Measurements from ENCODE around the gene ADARB2.
A peak's percentile ranks its signal among the peaks of the same experiment; 100 is the strongest.

Gene ADARB2

DNA sequence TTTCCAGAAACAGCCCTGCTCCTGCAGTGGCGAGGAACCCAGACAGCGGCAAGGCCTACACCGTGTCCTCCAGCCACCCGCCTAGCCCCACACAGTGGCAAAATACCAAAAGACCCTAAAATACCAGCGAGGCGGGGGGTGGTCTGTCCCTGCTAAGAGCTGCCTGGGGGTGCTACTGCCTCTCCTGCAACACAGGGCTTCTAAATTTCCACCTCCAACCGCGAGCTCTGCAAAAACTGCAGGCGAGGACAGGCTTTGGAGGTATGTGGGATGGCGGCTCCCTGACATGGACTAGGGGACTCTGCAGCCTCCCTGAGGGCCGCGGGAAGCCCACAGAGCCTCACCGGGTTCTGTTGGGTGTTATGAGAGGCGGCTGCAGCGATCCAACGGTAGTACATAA is 558.8 kb downstream of the ADARB2 start:
- no peak for TF ChIP-seq Cebpa-rat (IDR thresholded peaks at IDR 0.05)
- Histone ChIP-seq H3K9me3 (peaks cover 7% of the 10 kb centered on the region), H3K4me3 (no peak overlapping the region), H3K4me2 (0 out of 2 replicates have a peak overlapping the region, but pooled peaks have one; percentile 7), H3K36me3 (no peaks in the 10 kb centered on the region), H3K4me1 (peaks cover 54% of the 10 kb centered on the region), H4K20me1 (no peaks in the 10 kb centered on the region), H3K27me3 (no peaks in the 10 kb centered on the region), H3K27ac (peak overlapping the region; percentile 42; the same call in 1 of the 2 replicates), H3K9ac (no peak overlapping the region)

DNA sequence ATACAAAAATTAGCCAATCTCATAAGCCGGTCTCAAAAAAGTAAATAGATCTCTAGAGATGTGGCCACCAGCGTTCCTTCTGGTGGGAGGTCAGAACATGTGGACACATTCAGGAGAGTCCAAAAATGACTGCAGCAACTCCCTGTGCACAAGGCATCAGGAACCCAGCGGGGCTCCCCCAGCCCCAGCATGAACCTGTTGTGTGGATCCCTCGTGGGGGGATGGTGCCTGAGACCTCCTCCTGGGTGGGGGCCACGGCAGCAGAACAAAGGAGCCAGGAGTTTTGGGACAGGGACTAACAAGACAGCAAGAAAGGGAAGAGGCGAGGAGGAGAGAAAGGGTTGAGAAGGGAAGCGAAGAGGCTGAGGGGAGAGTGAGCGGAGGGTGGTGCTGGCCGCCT is 559.4 kb downstream of the ADARB2 start:
- Histone ChIP-seq H3K27ac (no peak overlapping the region), H3K9me3 (peaks cover 7% of the 10 kb centered on the region), H3K4me1 (peaks cover 54% of the 10 kb centered on the region), H3K36me3 (no peaks in the 10 kb centered on the region), H3K4me2 (no peak overlapping the region), H3K27me3 (no peaks in the 10 kb centered on the region), H4K20me1 (no peaks in the 10 kb centered on the region), H3K9ac (no peak overlapping the region), H3K4me3 (no peak overlapping the region)
- TF ChIP-seq Cebpa-rat (IDR thresholded peaks at IDR 0.05) = no peak

DNA sequence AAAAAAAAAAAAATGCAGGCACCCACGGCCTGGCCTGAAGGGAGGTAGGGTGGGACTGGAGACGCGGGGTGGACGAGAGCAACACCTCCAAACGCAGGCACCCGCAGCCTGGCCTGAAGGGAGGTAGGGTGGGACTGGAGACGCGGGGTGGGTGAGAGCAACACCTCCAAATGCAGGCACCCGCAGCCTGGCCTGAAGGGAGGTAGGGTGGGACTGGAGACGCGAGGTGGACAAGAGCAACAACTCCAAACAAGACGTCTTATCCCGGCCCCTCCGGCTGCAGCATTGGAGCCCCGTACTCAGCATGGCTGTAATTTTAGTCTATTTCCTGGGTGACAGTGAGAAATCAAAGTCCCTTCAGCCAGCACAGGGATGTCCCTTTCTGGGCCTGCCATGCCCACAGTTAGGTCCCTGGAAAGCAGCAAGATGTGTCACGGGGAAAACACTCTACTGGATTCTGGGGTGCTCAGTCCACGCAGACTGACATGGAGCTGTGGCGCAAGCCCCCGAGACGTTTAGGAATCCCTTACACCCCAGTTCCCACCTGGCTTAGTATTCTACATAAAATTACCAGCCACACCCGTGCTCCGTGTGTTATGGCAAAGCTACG is 561.3 kb downstream of the ADARB2 start:
- TF ChIP-seq Cebpa-rat (IDR thresholded peaks at IDR 0.05) = no peak
- Histone ChIP-seq H3K27me3 (no peaks in the 10 kb centered on the region), H3K9me3 (no peaks in the 10 kb centered on the region), H3K4me1 (peaks cover 60% of the 10 kb centered on the region), H3K36me3 (no peaks in the 10 kb centered on the region), H3K4me3 (no peak overlapping the region), H3K27ac (no peak overlapping the region), H3K4me2 (no peak overlapping the region), H3K9ac (no peak overlapping the region), H4K20me1 (no peaks in the 10 kb centered on the region)

DNA sequence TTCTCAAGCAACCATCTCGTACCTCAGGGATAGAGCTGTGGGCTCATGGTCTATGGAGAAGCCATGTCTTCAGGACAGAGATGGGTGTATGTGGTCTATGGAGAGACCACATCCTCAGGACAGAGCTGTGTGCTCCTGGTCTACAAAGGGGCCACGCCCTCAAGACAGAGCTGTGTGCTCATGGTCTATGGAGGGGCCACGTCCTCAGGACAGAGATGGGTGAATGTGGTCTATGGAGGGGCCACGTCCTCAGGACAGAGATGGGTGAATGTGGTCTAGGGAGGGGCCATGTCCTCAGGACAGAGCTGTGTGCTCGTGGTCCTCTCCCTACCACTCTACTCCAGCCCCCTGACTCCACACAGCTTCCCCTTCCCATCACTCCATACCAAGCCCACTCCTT is 563.3 kb downstream of the ADARB2 start:
- H3K4me3 ChIP-seq = no peak overlapping the region
- no peaks in the 10 kb centered on the region for H3K36me3 ChIP-seq
- peak overlapping the region; percentile 62 for H3K4me2 ChIP-seq
- peak overlapping the region; percentile 14; the same call in 1 of the 2 replicates for H3K27ac ChIP-seq
- no peaks in the 10 kb centered on the region for H3K27me3 ChIP-seq
- no peaks in the 10 kb centered on the region for H3K9me3 ChIP-seq
- H4K20me1 ChIP-seq = no peaks in the 10 kb centered on the region
- H3K4me1 ChIP-seq = peaks cover 64% of the 10 kb centered on the region
- TF ChIP-seq Cebpa-rat (IDR thresholded peaks at IDR 0.05) = no peak
- H3K9ac ChIP-seq = no peak overlapping the region

DNA sequence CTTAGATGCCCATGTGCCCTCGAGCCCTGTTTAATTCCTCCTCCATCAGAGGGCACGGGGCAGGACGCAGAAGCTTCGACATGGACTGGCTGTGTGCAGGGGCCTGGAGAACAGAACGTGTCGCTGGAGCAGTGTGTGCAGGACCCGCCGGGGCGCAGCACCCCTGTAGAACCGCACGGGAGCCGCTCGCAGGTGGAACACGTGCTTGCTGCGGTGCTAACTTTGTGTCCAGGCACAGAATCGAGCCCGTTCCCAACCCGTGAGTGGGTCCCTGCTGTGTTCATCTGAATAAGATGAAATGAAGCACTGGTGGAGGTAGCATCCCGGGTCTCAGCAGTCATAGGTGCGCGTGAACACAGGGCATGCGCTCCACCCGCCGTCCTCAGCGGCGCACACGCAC is 564.2 kb downstream of the ADARB2 start:
- no peak for TF ChIP-seq Cebpa-rat (IDR thresholded peaks at IDR 0.05)
- Histone ChIP-seq H3K4me2 (peak overlapping the region; percentile 62), H3K27me3 (no peaks in the 10 kb centered on the region), H3K9me3 (no peaks in the 10 kb centered on the region), H3K4me1 (peaks cover 57% of the 10 kb centered on the region), H3K27ac (no peak overlapping the region), H3K9ac (no peak overlapping the region), H3K4me3 (no peak overlapping the region), H4K20me1 (no peaks in the 10 kb centered on the region), H3K36me3 (no peaks in the 10 kb centered on the region)

DNA sequence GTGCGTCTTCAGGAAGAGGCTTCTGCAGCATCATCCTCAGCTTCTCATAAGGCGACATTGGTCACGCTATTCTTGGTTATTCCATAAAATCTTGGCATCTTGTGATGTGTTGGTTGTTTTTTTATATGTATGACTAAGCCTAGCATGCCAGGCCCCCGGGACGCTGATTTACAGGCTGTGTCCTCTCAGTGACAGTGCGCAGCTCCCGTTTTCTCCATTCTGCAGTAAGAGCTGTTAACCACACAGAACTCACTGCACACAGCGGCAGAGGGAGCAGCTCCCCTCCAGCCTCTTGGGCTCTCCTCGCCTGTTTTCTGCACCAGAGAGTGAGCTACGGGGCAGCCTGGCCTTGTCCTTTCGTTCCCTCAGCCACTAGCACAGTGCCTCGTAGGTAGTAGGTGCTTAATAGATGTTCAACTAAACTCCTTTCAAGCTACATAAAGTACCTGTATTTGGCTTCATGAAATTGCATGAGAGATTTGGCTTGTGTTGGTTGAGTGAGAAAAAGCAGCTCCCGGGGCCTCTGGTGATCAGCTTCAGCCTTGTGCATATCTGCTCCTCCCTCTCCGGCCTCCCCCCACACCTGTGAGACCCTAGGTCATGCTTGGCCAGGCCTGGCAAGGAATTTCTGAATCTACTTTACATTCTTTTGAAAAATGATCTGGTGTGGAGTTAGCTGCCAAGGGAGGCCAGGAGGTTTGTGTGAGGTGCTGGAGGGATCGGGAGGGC is 564.9 kb downstream of the ADARB2 start:
- H3K9ac ChIP-seq = no peak overlapping the region
- H3K4me3 ChIP-seq = no peak overlapping the region
- H3K27me3 ChIP-seq = no peaks in the 10 kb centered on the region
- H3K27ac ChIP-seq = no peak overlapping the region; the same call in 1 of the 2 replicates
- no peaks in the 10 kb centered on the region for H4K20me1 ChIP-seq
- H3K4me2 ChIP-seq = peak overlapping the region; percentile 62
- no peak for TF ChIP-seq Cebpa-rat (IDR thresholded peaks at IDR 0.05)
- H3K4me1 ChIP-seq = peaks cover 57% of the 10 kb centered on the region
- H3K9me3 ChIP-seq = no peaks in the 10 kb centered on the region
- no peaks in the 10 kb centered on the region for H3K36me3 ChIP-seq

DNA sequence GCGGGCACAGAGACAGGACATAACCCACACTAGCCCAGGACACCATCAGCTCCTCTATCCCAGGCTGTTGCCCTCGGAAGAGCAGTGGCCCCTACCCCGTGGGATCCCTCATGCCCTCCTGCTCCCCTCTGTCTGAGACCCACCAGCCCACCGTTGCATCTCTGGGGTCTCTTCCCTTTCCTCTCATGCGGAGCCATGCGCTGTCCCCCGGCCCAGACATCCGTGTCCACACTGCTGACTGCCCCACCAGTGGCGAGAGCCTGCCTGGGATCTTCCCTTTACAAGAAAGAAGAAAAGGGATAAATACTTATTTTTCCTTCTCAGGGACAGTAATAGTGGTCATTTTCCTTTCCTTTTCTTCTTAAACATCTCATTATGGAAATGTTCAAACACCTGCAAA is 565.7 kb downstream of the ADARB2 start:
- Histone ChIP-seq H3K36me3 (no peaks in the 10 kb centered on the region), H3K4me3 (no peak overlapping the region), H3K4me2 (peak overlapping the region; percentile 62), H3K27me3 (no peaks in the 10 kb centered on the region), H3K27ac (no peak overlapping the region), H3K9ac (no peak overlapping the region), H3K4me1 (peaks cover 57% of the 10 kb centered on the region), H3K9me3 (no peaks in the 10 kb centered on the region), H4K20me1 (no peaks in the 10 kb centered on the region)
- no peak for TF ChIP-seq Cebpa-rat (IDR thresholded peaks at IDR 0.05)

DNA sequence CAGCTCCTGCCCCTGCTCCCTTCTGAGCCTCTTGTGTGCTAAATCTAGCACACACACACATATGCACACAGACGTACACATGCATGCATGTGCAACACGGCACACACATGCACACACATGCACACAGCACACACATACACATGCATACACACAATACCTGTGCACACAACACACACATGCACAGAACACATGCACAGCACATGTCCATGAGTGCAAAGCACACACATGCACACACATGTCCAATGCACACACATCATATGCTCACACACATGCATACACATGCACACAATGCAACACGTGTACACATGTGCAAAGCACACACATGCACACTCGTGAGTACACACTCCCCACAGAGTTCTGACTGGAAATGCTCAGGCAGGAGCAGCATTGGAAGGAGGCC is 566.1 kb downstream of the ADARB2 start:
- peak overlapping the region; percentile 62; the same call in 1 of the 2 replicates for H3K4me2 ChIP-seq
- no peaks in the 10 kb centered on the region for H4K20me1 ChIP-seq
- H3K4me1 ChIP-seq = peaks cover 57% of the 10 kb centered on the region
- H3K27ac ChIP-seq = no peak overlapping the region
- H3K4me3 ChIP-seq = no peak overlapping the region
- no peak overlapping the region for H3K9ac ChIP-seq
- no peaks in the 10 kb centered on the region for H3K9me3 ChIP-seq
- no peaks in the 10 kb centered on the region for H3K27me3 ChIP-seq
- TF ChIP-seq Cebpa-rat (IDR thresholded peaks at IDR 0.05) = no peak
- no peaks in the 10 kb centered on the region for H3K36me3 ChIP-seq

DNA sequence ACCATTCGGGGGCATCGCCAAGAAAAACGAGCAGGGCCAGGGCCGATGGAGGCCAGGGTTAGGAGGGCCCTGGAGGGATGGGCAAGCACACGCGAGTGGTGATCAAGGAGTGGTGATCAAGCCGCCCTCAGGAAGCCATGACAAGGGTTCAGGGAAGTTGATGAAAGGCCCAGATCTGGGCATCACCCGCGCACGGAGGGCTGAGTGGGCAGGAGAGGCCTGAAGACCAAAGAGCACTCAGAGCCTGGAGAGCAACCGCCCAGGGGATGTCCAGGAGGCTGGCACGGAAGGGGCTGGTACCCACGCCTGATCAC is 566.5 kb downstream of the ADARB2 start:
- H3K4me2 ChIP-seq = no peak overlapping the region
- TF ChIP-seq Cebpa-rat (IDR thresholded peaks at IDR 0.05) = no peak
- H3K27me3 ChIP-seq = no peaks in the 10 kb centered on the region

DNA sequence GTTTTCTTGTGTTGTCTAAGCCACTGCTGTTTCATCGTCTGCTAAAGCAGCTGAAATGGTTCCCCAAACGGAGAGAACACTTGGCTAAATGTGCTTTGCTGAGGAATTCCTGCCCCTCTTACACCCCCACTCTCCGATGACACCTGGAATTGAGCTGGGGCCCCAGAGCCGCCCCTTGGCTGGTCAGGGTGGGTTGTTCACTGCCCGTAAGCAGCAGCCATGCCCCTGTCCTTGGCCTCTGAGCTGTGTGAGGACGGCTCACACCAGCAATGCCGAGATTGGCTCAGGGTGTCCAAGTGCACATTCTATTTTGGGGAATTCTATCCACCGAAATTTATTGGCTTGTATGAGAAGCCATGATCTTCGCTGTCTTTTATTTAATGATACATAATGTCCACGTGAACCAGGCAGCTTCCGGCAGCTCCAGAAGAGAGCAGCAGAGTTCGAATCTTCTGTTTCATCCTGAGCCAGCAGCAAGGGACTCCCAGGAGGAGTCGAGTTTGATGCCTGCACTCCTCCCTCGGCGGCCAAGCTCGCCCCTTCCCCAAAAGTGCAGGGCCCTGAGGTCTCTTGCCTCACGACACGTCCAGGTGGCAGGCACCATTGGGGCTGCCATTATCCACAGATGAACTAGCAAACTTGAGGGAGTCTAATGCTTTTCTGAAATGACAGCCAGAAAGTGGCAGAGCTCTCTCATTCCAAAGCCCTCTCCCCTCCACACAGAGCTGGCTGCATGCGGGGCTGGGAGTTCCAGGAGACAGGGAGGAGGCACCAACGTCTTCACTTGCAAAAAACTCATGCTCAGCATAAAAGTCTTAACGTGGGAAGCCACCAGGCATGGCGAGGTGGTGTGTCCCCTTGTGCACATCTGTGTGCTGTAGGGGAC is 567.1 kb downstream of the ADARB2 start:
- Histone ChIP-seq H3K27me3 (no peaks in the 10 kb centered on the region), H3K4me3 (no peak overlapping the region), H3K9ac (no peak overlapping the region), H4K20me1 (no peaks in the 10 kb centered on the region), H3K4me2 (no peak overlapping the region), H3K9me3 (no peaks in the 10 kb centered on the region), H3K27ac (no peak overlapping the region), H3K36me3 (no peaks in the 10 kb centered on the region), H3K4me1 (peaks cover 52% of the 10 kb centered on the region)
- TF ChIP-seq Cebpa-rat (IDR thresholded peaks at IDR 0.05) = no peak

More for the DNA sequence above, 566.5 kb downstream of the ADARB2 start:
- H3K9ac ChIP-seq = no peak overlapping the region
- H3K4me1 ChIP-seq = peaks cover 57% of the 10 kb centered on the region
- H3K4me3 ChIP-seq = no peak overlapping the region
- H3K36me3 ChIP-seq = no peaks in the 10 kb centered on the region
- no peaks in the 10 kb centered on the region for H4K20me1 ChIP-seq
- no peak overlapping the region for H3K27ac ChIP-seq
- H3K9me3 ChIP-seq = no peaks in the 10 kb centered on the region

All from BLaER1 (cell line).